NCI-H1436 treated with DMSO at 0.1 percent for 48 hours (cell line): ENCODE data around the gene LPCAT2.

Experiments
- DNase-seq: peaks from one replicate; lab custom pipeline; 2025; lab: John Stamatoyannopoulos, UW

The LPCAT2 gene

GRCh38 chr16:55480228-55480655 lies 28.6 kb upstream of the LPCAT2 start:
- DNase-seq = no peak

DNA sequence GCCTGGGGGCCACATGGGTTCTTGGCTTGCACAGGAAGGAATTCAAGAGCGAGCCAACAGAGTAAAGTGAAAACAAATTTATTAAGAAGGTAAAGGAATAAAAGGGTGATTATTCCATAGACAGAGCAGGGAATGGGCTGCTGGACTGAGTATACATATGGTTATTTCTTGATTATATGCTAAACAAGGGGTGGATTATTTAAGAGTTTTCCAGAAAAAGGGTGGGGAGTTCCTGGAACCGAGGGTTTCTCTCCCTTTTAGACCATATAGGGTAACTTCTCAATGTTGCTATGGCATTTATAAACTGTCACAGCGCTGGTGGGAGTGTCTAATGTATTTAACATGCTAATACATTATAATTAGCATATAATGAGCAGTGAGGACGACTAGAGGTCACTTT lies 27.8 kb upstream of the LPCAT2 start:
- DNase-seq = no peak

- DNase-seq = no peak
These were observed 26.8 kb upstream of the LPCAT2 start for GRCh38 chr16:55482056-55482455.

GRCh38 chr16:55487048-55487803 lies 21.6 kb upstream of the LPCAT2 start:
- no peak for DNase-seq

- DNase-seq = no peak
These were observed 20.6 kb upstream of the LPCAT2 start for GRCh38 chr16:55488306-55488705.

GRCh38 chr16:55489119-55489955 lies 19.5 kb upstream of the LPCAT2 start:
- no peak for DNase-seq

- no peak for DNase-seq
These were observed 19.0 kb upstream of the LPCAT2 start for GRCh38 chr16:55489956-55490265.

DNA sequence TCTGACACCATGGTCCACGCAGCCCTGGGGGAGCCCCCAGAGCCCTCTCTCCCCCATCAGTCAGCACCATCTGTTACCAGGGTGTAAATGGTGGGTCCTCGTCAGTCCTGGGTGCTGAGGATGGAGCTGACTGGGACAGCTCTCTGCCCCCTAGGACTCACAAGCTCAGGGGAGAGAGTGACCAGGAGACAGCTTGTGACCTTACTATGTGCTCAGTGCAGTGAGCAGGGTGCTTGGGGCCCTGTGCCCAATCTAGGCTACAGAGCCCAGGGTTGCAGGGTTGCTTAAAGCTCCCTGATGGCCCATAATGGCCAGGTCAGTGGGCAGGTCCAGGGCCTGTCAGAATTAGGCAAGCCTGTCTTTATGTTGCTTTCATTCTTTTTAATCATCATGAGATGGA lies 18.6 kb upstream of the LPCAT2 start:
- DNase-seq = no peak

DNA sequence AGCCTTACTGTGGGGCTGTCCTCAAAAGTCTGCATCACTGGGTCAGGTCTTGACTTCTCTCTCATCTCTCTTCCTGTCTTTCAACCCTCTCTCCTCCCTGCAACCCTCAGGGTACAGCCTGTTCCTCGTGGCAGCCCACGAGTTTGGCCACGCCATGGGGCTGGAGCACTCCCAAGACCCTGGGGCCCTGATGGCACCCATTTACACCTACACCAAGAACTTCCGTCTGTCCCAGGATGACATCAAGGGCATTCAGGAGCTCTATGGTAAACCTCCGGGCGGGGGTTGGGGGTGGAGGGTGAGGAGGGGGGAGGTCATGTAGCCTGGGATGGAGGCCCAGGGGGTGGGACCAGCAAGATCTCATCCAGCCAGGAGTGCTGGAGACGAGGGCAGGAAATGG lies 17.2 kb upstream of the LPCAT2 start:
- DNase-seq = no peak

GRCh38 chr16:55492756-55493380 lies 16.0 kb upstream of the LPCAT2 start:
- no peak for DNase-seq

GRCh38 chr16:55494994-55495421 lies 13.9 kb upstream of the LPCAT2 start:
- DNase-seq = no peak

- DNase-seq = no peak
These were observed 13.1 kb upstream of the LPCAT2 start for GRCh38 chr16:55495616-55496289.

DNA sequence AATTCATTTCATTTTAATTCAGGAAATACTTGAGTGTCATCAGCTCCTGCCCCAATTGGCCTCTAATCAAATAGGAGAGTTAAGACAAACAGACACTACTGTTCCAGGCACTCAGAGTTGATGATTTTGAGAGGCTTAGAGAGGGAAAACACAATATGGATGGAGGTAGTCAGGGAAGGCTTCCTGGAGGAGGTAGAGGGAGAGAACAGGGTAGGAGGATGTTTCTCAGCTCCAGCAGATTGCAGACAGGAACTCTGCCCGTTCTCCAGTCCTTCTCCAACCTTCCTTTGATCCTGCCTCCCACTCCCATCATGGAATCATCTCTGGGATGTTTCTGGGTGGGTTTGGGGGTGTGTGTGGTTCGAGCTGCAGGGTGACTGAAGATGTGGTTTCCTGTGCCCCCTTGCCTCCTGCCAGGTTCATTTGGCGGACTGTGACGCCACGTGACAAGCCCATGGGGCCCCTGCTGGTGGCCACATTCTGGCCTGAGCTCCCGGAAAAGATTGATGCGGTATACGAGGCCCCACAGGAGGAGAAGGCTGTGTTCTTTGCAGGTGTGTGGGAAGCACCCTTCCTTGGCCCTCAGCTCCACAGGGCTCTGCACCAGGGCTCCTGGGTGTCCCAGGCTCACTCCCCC lies 12.2 kb upstream of the LPCAT2 start:
- no peak for DNase-seq

GRCh38 chr16:55497558-55497957 lies 11.3 kb upstream of the LPCAT2 start:
- no peak for DNase-seq

DNA sequence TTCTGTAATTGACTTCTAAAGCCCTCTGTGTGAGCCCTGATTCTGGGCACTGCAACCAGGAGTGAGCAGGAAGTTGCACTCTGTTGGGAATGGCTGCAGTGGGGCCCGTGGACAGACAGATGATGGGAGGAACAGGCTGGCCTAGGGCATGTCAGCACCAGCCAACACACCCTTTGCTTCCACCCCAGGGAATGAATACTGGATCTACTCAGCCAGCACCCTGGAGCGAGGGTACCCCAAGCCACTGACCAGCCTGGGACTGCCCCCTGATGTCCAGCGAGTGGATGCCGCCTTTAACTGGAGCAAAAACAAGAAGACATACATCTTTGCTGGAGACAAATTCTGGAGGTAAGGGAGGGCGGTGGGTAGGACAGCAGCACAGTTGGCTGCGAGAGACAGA lies 10.8 kb upstream of the LPCAT2 start:
- no peak for DNase-seq

DNA sequence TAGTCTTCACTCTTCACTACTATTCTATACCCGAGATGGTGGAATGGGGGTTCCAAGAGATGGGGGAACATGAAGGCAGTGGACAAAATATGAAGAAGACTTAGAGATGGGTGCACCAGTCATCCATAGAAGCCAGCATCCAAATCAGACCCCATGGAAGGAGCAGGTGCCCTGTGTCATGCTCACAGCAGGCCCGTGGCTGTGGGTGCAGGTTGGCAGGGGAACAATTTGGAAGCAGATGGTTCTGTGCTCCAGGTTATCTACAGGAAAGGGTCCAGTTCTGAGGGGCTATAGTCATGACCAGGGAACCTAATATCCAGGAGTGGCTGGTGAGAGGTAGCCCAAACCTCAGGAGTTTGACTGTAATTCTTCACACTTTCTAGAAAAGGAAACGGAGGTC lies 9.6 kb upstream of the LPCAT2 start:
- no peak for DNase-seq

- DNase-seq = no peak
These were observed 8.8 kb upstream of the LPCAT2 start for GRCh38 chr16:55499951-55500529.

DNA sequence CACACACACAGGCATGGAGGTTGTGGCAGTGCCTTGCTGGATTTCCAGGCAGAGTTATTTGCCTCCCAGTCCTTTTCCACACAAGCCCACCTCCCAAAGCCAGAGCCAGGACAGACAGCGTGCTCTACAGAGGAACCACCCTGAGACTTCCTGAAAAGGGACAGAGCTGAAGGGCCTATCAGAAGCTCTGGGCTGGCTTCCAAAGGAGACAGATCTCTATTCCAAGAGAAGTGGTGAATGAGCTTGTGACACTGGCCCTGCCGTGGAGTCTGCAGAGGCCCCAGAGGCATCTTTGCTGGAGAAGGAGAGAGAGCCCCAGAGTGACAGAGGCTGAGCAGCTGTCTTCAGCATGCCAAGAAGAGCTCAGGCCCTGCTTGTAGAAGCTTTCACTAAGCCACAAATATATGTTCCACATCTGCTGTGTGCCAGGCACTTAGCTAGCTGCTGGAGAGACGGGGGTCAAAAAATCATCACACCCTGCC lies 8.3 kb upstream of the LPCAT2 start:
- DNase-seq = no peak

DNA sequence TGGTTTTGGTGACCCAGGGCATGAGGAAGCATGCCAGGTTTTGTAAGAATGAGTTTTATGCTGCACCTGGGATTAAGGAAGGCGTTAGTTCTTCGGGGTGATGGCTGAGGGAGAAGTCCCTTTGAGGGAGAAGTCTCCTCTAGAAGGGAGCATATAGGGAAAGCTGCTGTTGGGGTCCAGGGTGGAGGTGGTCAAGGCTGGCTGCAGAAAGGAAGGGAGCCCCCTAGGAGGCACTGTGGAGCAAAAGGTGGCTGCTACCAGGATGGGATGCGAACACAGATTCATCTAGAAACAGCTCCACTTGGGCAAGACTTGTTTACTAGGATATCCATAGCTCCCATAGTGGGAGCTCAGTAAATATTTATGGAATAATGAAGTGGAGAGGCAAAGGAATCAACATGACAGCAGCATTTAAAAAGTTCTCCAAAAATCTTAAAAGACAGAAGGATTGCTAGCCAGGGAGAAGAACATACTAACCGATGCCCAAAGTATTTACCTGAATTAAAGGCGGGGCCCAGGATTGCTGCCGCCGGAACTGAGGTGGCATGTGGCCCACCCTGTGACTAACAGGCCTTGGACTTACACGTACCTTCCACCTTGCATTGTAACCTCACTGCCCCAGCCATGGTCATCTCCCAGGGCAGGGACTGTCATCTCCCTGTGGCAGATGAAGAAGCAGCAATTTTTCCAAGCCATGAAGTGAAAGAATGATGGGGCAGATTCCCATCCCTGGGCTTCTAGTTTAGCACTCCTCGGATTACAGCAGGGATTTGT lies 7.1 kb upstream of the LPCAT2 start:
- no peak for DNase-seq

DNA sequence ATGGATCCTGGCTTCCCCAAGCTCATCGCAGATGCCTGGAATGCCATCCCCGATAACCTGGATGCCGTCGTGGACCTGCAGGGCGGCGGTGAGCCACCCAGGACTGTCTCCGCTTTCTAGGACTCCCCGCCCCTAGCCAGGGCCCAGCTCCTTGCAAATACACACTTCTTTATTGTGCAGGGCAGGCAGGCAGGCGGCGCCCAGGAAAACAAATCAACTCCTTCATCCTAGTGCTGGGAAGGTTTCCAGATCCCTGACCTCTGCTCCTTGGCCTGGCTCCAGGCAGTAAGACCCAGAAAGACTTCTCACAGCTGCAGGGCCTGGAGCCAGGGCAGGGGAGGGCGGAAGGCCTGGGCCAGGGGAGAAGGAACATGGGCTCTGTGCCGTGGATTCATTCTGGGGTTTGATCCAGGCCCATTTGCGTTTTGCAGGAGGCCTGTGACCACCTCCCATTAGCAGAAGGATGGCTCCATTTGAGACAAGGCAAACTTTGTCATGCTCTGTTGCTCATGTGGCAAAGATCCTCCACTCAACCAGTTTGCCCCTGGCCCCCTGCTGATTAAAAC lies 6.0 kb upstream of the LPCAT2 start:
- no peak for DNase-seq
